SKM-1 (cell line): ENCODE measurements around the gene RSPRY1.
A peak's percentile ranks its signal among the peaks of the same experiment; 100 is the strongest.
"Not testable (repeated sequence)": the region's sequence is repeated elsewhere in the genome, so short reads cannot be mapped to it uniquely, and the experiment has no call there.

Experiments used
- DNase-seq: peaks from one replicate; lab custom pipeline; 2025; ENCODE audit not compliant: unreplicated experiment; lab: John Stamatoyannopoulos, UW

The RSPRY1 gene

GRCh38 chr16:57252148-57252721 lies 66.1 kb downstream of the RSPRY1 start:
- no peak for DNase-seq

- no peak for DNase-seq
These were observed 67.3 kb downstream of the RSPRY1 start for GRCh38 chr16:57253466-57253865.

- DNase-seq: no peak
These were observed 69.7 kb downstream of the RSPRY1 start for GRCh38 chr16:57255686-57256415.

DNA sequence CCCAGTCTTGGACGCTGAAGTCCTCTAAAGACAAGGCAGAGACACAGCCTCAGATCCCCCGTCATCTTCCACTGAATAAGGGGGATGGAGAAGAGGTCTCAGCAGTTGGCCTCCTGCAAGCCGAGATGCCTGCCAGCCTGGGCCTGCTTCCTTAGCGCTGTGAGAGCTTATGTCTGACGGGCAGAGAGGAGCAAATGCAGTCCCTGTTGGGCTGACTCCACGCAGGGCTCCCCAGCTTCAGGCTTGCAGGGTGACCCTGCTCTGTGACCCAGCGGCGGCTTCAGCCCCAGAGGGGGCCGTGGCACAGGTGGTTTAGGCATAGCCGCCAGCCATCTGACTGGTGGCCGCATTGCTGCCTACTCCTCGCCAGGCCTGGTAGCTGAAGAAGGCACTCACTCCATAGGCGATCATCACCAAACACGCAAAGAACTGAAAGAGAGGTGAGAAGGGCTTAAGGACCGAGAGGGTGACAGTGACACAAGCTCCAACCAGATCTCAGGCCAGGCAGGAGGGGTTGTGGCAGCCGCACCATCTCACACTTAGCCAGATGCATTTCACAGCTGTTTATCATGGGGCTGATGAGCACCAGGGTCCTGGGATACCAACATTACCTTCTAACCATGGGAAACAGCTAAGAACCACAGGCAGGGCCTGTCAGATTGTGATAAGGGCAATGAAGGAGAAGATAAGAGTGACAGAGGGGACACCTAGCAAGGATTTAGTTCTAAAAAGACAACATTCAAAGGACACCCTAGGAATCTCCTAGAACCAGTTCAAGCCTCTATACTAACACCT lies 70.7 kb downstream of the RSPRY1 start:
- no peak for DNase-seq

GRCh38 chr16:57257455-57258070 lies 71.4 kb downstream of the RSPRY1 start:
- DNase-seq: no peak

DNA sequence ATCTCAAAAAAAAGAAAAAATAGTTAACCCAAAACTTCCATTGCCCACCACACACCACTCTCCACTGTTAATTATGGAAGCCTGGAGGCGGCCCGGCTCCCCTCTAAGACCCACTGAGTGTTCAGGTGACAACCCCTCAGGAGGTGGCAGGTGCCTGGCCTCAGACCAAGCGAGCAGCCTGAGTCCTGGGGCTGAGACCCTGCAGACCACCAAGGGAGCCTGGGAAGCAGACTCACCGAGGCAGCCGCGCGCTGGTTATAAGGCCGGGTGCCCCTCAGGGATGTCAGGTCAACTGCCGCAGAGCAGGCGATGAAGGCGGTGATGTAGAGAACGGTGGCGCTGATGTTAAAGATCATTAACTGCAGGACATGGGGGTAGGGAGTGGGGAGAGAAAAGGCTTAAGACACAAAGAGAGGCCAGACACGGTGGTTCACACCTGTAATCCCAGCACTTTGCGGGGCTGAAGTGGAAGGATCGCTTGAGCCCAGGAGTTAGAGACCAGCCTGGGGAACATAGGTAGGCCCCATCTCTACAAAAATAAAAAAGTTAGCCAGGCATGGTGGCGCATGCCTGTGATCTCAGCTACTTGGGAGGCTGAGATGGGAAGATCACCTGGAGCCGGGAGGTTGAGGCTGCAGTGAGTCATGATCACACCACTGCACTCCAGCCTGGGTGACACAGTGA lies 72.2 kb downstream of the RSPRY1 start:
- DNase-seq: no peak

DNA sequence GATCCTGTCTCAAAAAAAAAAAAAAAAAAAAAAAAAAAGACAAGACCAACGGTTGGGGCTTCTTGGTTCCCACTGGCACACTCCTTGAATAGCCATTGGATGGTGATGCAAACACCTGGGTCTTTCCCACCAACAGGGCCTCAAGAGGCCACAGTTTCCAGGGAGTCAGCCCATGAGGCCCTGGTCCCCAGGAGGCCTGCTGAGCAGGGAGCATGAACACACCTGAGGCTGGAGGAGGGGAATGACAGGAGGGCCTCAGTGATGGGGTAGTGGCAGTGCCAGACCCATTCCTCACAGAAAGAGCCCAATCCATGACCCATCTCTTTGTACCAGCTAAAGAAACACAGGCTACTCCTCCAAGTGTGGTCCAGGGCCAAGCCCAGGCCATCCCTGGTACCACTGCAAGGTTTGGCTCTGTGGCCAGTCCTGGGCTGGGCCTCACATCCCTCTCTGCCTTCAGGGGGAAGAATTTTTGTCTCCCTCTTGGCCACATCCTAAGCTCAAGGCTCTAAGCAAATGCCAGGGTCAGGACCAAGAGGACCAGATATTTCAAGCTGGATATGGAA lies 72.9 kb downstream of the RSPRY1 start:
- DNase-seq: no peak

DNA sequence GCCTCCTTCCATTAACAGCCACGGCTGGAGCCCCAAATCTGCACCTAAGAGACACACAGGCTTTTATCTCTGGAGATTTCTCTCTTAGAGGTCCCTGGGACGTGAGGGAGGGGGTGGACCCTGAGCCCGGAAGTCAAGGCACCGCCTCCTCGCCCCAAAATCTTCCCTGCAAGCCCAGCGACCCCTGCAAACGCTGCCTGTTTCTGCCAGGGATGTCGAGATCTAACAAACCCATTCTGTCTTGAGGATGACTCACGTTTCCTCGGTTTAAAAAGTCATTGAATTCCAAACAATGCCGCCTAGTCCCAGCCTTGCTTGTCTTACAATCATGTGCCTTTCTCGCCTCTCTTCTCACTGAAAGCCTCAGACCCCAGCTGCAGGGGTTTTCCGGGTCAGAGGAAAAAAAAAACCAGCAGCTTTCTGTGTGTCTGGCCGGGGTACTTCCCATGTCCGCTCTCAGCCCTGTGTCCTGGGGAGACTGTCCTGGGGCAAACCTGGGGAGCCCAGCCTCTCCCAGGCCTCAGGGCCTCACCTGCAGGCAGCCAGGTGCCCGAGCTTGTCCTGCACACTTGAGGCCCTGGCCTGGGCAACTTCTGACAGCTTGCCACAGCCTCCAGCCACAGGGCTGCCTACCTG lies 74.3 kb downstream of the RSPRY1 start:
- no peak for DNase-seq

GRCh38 chr16:57261806-57262205 lies 75.7 kb downstream of the RSPRY1 start:
- DNase-seq: no peak

DNA sequence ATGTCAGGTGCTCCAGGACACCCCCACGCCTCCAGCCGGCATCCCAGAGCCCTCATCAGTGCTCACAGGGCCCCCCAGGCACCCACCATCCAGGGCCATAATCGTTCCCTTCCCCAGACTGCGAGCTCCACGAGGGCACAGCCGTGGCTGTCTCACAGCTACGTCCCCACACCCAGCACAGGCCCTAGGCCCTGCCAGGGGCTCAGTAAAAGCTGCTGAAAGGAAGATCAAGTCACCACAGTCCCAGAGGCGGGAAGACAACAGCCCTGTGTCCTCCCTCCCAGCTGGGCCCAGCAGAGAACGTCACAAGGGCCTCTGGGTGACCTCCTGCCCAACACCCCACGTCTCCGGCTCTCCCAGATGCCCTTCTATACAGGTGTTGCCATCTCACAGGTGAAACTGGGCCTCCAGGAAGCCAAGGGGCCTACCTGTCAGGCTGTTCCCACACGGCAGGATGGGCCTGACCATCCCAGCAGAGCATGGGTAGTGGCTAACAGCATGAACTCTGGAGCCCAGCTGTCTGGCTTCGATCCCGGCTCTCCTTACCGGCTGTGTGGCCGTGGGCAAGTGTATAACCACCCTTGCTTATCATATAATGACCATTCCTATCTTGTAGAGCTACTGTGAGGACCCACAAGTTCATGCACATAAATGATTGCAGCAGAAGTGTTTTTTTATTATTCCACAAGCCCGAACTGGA lies 76.9 kb downstream of the RSPRY1 start:
- DNase-seq: no peak

DNA sequence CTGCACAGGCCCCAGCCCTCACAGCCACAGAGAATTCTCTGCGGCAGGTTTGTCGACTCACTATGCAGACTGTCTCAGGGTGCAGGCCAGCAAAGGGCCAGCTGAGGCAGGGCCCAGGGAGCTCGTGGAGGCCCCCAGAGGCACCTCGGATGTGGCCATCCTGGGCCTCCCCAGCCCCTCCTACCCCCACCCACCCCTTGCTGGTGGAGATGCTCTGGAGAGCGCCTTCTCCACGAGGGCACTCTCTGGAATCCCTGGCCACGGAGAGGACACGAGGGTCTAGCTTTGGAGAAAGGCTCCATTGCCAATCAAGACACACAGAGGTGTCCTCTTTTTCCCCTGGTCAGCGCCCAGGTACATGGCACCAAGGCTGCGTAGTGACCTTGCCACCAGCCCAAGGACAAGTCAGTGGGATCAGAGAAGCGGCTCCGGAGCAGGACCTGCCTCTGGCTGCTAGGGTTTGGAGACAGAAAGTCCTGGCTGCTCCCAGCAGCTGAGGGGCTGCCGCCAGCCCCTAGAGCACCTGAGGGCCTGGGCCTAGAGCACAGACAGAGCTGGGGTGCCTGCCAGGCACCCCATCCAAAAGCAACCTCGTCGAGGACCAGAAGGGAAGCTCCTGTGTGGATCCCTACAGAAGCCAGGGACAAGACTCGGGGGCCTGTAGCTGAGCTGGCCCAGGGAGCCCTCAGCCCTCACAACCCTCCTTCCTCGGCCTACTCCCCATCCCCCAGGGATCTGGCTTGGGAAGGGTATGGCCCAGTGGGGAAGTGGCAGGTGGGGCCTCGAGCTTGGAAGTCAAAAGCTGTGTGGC lies 77.6 kb downstream of the RSPRY1 start:
- no peak for DNase-seq

GRCh38 chr16:57264381-57264780 lies 78.3 kb downstream of the RSPRY1 start:
- DNase-seq: peak; percentile 30

GRCh38 chr16:57264950-57265371 lies 78.8 kb downstream of the RSPRY1 start:
- no peak for DNase-seq

- DNase-seq: no peak
These were observed 79.9 kb downstream of the RSPRY1 start for GRCh38 chr16:57265850-57266530.

DNA sequence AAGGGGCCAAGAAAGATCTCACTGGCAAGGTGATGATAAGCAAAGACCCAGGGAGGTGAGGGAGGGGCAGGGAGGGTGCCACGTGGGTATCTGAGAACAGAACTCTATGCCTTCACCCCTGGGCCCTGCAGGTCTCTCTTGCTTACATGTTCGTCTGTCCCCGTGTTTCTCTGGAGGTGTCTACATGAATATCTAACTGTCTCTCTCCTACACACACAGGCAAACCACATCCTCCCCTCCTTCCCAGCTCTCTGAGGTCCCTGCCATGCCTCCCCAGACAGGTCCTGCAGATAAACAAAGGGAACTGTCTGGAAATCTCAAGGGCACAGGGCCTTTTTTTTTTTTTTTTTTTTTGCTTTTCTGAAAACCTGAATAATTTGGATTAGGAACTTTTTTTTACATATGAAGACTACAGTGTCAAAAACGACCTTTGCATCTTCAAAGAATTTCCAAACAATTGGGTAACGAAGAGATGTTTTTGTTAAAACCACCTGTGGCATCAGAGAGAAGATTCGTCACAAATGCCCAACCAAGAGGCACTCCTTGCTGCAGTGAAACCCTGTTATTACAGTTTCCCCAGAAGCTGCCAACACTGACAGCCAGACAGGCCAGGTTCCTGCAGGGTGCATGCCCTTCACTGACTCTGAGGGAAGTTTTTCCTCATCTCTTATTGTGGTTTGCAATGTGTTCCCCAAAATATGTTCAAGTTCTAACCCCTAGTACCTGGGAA lies 80.6 kb downstream of the RSPRY1 start:
- DNase-seq: no peak

- DNase-seq: not testable (repeated sequence)
These were observed 81.2 kb downstream of the RSPRY1 start for GRCh38 chr16:57267343-57267742.
